ENCODE data around the gene ABCB9.

ABCB9 gene

DNA sequence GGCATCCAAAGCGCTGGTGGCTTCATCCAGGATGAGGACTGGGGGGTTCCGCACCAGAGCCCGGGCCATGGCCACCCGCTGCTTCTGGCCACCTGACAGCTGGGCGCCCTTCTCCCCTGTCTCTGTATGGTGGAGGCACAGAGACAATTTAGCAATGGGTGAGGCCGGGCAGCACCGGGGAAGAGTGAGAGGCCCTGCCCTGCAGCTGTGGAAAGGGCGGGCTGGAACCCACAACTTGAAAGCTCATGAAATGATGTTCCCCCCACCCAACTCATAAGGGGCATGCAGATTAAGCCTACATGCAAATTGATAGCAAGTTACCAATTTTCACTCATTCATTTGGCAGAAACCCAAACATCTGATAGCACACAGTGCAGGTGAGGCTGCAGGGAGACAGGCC, 34.1 kb downstream of the ABCB9 start:
- no peak for TF ChIP-seq CTCF (IDR thresholded peaks at IDR 0.05; ENCODE audit: insufficient read depth, low read length, missing control alignments)
- no peak for DNase-seq (ENCODE audit: low read depth, low spot score)
- CTCF ChIA-PET = interaction anchor here (2.3 kb wide), 1 partner anchor 20 kb away, joined by 5 read pairs; no protein-coding TSS in a partner anchor
- POLR2A ChIA-PET = no interaction called here
- no peak overlapping the region for H3K4me3 ChIP-seq (ENCODE audit: low read depth, low read length)

DNA sequence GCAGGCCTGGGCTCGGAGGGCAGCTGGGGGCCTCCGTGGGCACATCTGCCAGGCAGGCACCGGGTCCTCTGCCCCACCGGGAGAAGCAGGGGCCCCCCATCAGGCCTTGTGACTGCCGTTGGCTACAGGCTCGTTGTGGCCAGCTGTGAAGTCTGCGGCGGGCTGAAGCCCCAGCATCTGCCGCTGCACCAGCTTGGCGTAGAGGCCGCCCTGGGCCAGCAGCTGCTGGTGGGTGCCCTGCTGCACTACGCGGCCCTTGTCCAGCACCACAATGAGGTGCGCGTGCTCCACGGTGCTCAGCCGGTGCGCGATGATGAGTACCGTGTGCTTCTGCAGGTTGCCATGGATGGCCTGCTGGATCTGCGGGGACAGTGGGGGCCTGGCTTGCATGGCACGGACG, 36.5 kb downstream of the ABCB9 start:
- ChIA-PET CTCF (no interaction called here), POLR2A (no interaction called here)
- no peak for DNase-seq (ENCODE audit: low read depth, low spot score)
- no peak overlapping the region for H3K4me3 ChIP-seq (ENCODE audit: low read depth, low read length)
- no peak for TF ChIP-seq CTCF (IDR thresholded peaks at IDR 0.05; ENCODE audit: insufficient read depth, low read length, missing control alignments)

- no peak for TF ChIP-seq CTCF (IDR thresholded peaks at IDR 0.05; ENCODE audit: insufficient read depth, low read length, missing control alignments)
- ChIA-PET POLR2A (no interaction called here), CTCF (no interaction called here)
- DNase-seq (ENCODE audit: low read depth, low spot score) = no peak
- H3K4me3 ChIP-seq (ENCODE audit: low read depth, low read length) = no peak overlapping the region
Measured at GRCh38 chr12:122929148-122929538, 37.1 kb downstream of the ABCB9 start.

DNA sequence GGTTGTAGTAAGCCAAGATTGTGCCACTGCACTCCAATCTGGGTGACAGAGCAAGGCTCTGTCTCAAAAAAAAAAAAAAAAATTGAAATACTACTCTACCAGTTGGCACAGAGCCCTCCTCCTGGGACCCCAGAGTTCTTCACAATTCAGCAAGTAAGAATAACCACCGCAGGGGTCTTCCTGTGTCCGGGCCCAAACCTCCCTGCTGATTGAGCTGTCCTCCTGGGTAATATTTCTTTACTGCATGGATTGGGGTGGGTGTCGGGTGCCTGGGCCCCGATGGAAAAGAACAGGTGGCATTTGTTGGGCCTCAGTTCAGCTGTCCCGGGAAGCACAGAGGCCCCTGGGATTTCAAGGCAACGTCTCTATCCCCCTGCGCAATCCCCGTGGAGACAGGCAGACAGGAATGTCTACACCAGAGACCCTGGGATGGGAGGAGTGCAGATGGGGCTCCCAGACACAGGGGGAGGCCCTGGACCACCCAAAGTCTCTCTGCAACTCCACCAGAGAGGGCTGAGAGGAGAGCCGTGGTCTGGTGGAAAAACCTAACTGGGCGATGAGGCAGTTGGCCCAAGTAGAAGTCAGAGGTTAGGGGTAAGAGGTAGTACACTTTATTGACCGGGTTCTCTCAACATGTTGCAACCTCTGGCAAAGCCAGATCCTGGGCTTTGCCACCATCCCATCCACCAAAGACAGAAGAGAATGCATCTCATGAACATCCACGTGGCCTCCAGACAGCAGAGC, 37.7 kb downstream of the ABCB9 start:
- ChIA-PET CTCF (no interaction called here), POLR2A (no interaction called here)
- TF ChIP-seq CTCF (IDR thresholded peaks at IDR 0.05; ENCODE audit: insufficient read depth, low read length, missing control alignments) = no peak
- no peak overlapping the region for H3K4me3 ChIP-seq (ENCODE audit: low read depth, low read length)
- no peak for DNase-seq (ENCODE audit: low read depth, low spot score)

GRCh38 chr12:122927756-122928403, 38.4 kb downstream of the ABCB9 start:
- POLR2A ChIA-PET = no interaction called here
- TF ChIP-seq CTCF (IDR thresholded peaks at IDR 0.05; ENCODE audit: insufficient read depth, low read length, missing control alignments) = no peak
- CTCF ChIA-PET = no interaction called here
- no peak overlapping the region for H3K4me3 ChIP-seq (ENCODE audit: low read depth, low read length)
- no peak for DNase-seq (ENCODE audit: low read depth, low spot score)

DNA sequence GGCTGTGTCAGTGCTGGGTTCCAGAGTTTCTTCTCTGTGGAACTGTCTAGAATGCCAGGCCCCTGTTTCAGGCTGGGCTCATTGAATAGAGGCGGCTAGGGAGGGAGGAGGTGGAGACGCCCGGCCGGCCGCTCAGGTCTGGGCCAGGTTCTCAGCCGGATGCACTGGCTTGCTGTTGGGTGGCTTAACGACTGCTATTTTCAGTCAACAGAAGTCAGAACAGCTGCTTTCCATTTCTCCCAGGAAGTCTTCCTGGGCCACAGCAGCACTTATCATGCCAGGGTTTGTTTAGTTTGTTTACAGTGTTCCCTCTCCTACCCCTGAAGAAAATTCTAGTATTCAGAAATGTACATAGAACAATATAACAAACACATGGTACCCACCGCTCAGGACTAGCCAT, 44.3 kb downstream of the ABCB9 start:
- POLR2A ChIA-PET = no interaction called here
- TF ChIP-seq CTCF (IDR thresholded peaks at IDR 0.05; ENCODE audit: insufficient read depth, low read length, missing control alignments) = no peak
- CTCF ChIA-PET = no interaction called here
- no peak for DNase-seq (ENCODE audit: low read depth, low spot score)
- H3K4me3 ChIP-seq (ENCODE audit: low read depth, low read length) = no peak overlapping the region

All from AG04449 (cell line).